Measurements from ENCODE around the gene ARHGAP26. TPM values are rescaled to one million over a fixed set of nuclear protein-coding genes. Genes with fewer than 3 reads are reported as not detected.

The ARHGAP26 gene
- total RNA-seq, 1 donor from 2014 or later = 20.1 TPM

DNA sequence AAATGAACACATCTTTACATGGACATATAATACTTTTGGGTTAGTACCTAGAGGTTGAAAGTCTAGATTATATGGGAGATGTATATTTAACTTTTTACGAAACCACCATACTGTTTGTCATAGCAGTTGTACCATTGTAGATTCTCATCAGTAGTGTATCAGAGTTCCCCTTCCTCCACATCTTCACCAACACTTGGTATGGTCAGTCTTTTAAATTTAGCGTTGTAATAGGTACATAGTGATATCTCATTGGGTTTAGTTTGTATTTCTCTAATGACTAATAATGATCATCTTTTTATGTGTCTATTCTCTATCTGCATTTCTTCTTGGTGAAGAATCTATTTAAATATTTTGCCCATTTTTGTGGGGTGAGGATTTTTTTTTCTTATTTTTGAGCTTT, 495.8 kb downstream of the ARHGAP26 start:
- TF ChIP-seq, protein P1, sequence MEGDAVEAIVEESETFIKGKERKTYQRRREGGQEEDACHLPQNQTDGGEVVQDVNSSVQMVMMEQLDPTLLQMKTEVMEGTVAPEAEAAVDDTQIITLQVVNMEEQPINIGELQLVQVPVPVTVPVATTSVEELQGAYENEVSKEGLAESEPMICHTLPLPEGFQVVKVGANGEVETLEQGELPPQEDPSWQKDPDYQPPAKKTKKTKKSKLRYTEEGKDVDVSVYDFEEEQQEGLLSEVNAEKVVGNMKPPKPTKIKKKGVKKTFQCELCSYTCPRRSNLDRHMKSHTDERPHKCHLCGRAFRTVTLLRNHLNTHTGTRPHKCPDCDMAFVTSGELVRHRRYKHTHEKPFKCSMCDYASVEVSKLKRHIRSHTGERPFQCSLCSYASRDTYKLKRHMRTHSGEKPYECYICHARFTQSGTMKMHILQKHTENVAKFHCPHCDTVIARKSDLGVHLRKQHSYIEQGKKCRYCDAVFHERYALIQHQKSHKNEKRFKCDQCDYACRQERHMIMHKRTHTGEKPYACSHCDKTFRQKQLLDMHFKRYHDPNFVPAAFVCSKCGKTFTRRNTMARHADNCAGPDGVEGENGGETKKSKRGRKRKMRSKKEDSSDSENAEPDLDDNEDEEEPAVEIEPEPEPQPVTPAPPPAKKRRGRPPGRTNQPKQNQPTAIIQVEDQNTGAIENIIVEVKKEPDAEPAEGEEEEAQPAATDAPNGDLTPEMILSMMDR (IDR thresholded peaks at IDR 0.05; ENCODE audit: partially characterized antibody, unreplicated experiment) = no peak
- H3K27me3 Mint-ChIP-seq (ENCODE audit: unreplicated experiment) = no peaks in the 10 kb centered on the region
- no peak for DNase-seq
- H3K9me3 Mint-ChIP-seq (ENCODE audit: unreplicated experiment) = peaks cover 15% of the 10 kb centered on the region
- peaks cover 12% of the 10 kb centered on the region for H3K36me3 Mint-ChIP-seq (ENCODE audit: unreplicated experiment)
- no peak overlapping the region for H3K27ac Mint-ChIP-seq (ENCODE audit: unreplicated experiment)
- H3K4me1 Mint-ChIP-seq (ENCODE audit: low read depth, unreplicated experiment) = no peaks in the 10 kb centered on the region
- H3K4me3 Mint-ChIP-seq (ENCODE audit: unreplicated experiment) = no peak overlapping the region

DNA sequence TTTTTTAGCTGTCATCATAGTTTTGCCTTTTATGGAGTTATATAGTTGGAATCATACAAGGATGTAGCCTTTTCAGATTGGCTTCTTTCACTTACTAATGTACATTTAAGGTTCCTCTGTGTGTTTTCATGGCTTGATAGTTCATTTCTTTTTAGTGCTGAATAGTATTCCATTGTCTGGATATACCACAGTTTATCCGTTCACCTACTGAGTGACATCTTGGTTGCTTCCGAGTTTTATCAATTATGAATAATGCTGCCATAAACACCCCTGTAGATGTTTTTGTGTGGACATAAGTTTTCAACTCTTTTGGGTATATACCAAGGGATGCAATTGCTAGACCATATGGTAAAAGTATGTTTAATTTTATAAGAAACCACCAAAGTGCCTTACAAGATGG, 497.0 kb downstream of the ARHGAP26 start:
- H3K4me1 Mint-ChIP-seq (ENCODE audit: low read depth, unreplicated experiment) = no peaks in the 10 kb centered on the region
- TF ChIP-seq, protein P1 (IDR thresholded peaks at IDR 0.05; ENCODE audit: partially characterized antibody, unreplicated experiment) = no peak
- H3K36me3 Mint-ChIP-seq (ENCODE audit: unreplicated experiment) = peaks cover 12% of the 10 kb centered on the region
- peaks cover 15% of the 10 kb centered on the region for H3K9me3 Mint-ChIP-seq (ENCODE audit: unreplicated experiment)
- no peak overlapping the region for H3K4me3 Mint-ChIP-seq (ENCODE audit: unreplicated experiment)
- DNase-seq = no peak
- H3K27me3 Mint-ChIP-seq (ENCODE audit: unreplicated experiment) = no peaks in the 10 kb centered on the region
- no peak overlapping the region for H3K27ac Mint-ChIP-seq (ENCODE audit: unreplicated experiment)

DNA sequence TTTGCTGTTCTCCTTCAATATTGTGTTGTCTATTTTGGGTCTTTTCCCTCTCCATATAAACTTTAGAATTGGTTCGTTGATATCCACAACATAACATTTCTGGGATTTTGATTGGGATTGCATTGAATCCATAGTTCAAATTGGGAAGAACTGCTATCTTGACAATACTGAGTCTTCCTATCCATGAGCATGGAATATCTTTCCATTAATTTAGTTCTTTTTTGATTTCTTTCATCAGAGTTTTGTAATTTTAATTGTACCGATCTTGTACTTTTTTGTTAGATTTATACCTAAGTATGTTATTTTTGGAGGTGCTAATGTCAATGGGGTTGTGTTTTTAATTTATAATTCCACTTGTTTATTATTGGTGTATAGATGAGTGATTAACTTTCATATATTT, 498.2 kb downstream of the ARHGAP26 start:
- Mint-ChIP-seq H3K27ac (ENCODE audit: unreplicated experiment) (no peak overlapping the region), H3K9me3 (ENCODE audit: unreplicated experiment) (peaks cover 15% of the 10 kb centered on the region), H3K27me3 (ENCODE audit: unreplicated experiment) (no peaks in the 10 kb centered on the region), H3K4me1 (ENCODE audit: low read depth, unreplicated experiment) (no peaks in the 10 kb centered on the region), H3K36me3 (ENCODE audit: unreplicated experiment) (peaks cover 12% of the 10 kb centered on the region), H3K4me3 (ENCODE audit: unreplicated experiment) (no peak overlapping the region)
- TF ChIP-seq, protein P1 (IDR thresholded peaks at IDR 0.05; ENCODE audit: partially characterized antibody, unreplicated experiment) = no peak
- DNase-seq = no peak

DNA sequence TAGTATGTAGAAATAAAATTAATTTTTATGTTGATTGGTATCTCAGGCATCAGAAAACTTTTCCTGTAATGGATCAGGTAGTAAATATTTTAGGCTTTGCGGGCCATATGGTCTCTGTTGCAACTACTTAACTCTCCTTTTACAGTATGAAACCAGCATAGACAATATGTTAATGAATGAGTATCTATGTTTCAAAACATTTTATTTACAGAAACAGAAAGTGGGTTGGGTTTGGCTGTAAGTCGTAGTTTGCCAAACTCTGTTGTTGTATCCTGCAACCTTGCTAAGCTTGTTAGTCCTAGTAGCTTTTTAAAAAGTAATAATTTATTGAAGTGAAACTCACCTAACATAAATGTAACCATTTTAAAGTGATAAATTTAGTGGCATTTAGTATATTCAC, 501.3 kb downstream of the ARHGAP26 start:
- Mint-ChIP-seq H3K36me3 (ENCODE audit: unreplicated experiment) (peaks cover 12% of the 10 kb centered on the region), H3K4me3 (ENCODE audit: unreplicated experiment) (no peak overlapping the region), H3K4me1 (ENCODE audit: low read depth, unreplicated experiment) (no peaks in the 10 kb centered on the region), H3K9me3 (ENCODE audit: unreplicated experiment) (peaks cover 10% of the 10 kb centered on the region), H3K27me3 (ENCODE audit: unreplicated experiment) (no peaks in the 10 kb centered on the region), H3K27ac (ENCODE audit: unreplicated experiment) (no peak overlapping the region)
- DNase-seq = no peak
- TF ChIP-seq, protein P1 (IDR thresholded peaks at IDR 0.05; ENCODE audit: partially characterized antibody, unreplicated experiment) = no peak

DNA sequence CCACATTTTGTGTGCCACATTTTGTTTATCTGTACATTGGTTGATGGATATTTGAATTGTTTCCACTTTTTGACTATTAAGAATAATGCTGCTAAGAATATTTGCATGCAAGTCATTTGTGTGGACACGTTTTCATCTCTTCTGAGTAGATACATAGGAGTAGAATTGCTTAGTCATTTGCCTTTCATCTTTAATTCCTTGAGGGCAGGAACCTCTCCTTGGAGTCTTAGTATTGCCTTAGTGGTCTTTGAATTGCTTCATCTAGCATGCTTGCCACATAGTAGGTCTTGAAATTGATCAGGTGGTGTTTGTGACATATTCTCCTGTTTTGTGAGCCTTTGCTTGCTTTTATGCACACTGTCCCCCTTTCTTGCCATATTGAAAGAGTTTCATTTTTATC, 504.8 kb downstream of the ARHGAP26 start:
- TF ChIP-seq, protein P1 (IDR thresholded peaks at IDR 0.05; ENCODE audit: partially characterized antibody, unreplicated experiment) = no peak
- Mint-ChIP-seq H3K36me3 (ENCODE audit: unreplicated experiment) (no peaks in the 10 kb centered on the region), H3K27me3 (ENCODE audit: unreplicated experiment) (no peaks in the 10 kb centered on the region), H3K27ac (ENCODE audit: unreplicated experiment) (no peak overlapping the region), H3K4me3 (ENCODE audit: unreplicated experiment) (no peak overlapping the region), H3K9me3 (ENCODE audit: unreplicated experiment) (no peaks in the 10 kb centered on the region), H3K4me1 (ENCODE audit: low read depth, unreplicated experiment) (no peaks in the 10 kb centered on the region)
- DNase-seq = no peak

All from glutamatergic neuron (in vitro differentiated cells).